HG03432 (cell line): ENCODE data around the gene ZNF574.

ENCODE experiments used
- ATAC-seq: cut with Tn5 transposase; IDR thresholded peaks from one replicate; pipeline ENCODE4 v1.9.1; 2021; ENCODE audit warnings: mild to moderate bottlenecking, moderate library complexity; ENCODE audit not compliant: unreplicated experiment

Gene ZNF574

GRCh38 chr19:42079886-42080763, 4.2 kb downstream of the ZNF574 start:
- no peak for ATAC-seq

GRCh38 chr19:42080764-42081375, 4.9 kb downstream of the ZNF574 start:
- ATAC-seq: no peak

- ATAC-seq: no peak
These were observed 5.7 kb downstream of the ZNF574 start for GRCh38 chr19:42081584-42082203.

DNA sequence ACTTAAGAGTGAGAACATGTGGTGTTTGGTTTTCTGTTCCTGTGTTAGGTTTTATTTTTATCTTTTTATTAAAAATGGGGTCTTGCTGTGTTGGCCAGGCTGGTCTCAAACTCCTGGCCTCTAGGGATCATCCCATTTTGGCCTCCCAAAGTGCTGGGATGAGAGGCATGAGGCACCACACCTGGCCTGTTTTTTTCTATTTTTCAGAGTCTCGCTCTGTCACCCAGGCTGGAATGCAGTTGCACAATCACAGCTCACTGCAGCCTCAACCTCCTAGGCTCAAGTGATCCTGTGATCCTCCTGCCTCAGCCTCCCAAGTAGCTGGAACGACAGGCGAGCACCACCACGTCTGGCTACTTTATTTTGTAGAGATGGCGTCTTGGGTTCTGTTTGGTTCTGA, 7.6 kb downstream of the ZNF574 start:
- no peak for ATAC-seq

GRCh38 chr19:42086188-42086736, 10.3 kb downstream of the ZNF574 start:
- ATAC-seq: no peak

- ATAC-seq: no peak
These were observed 11.0 kb downstream of the ZNF574 start for GRCh38 chr19:42086770-42087550.

DNA sequence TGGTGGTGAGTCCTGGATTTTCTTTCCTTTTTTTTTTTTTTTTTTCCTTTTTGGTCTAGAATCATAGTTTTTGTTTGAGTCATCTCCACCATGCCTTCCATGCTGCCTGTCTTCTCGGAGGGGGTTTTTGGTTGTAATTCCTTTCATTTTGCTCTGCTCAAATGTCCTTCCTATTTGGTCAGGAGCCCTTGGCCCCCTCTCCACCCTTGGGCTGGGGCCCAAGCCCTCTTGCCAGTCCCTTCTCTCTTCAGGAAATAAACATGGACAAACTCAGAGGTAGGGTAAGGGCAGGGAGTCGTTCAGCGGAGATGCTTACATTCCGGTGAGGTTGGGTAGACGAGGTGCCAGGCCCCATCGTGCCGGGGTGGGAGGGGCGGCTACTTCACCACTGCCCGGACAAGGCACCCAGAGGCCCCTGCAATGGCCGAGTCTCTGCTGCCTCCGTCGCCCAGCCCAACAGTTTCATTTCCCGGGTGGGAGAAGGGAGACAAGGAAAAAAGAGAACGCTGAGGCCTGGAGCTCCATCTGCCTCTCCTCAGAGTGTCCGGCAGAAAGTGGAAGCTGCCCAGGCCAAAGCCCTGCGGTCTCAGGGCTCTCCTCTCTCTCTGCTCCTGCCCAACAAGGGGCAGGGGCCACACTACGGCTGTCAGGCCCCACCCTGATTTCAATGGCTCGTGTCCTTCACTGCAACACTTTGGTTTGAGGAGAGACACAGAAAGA, 12.7 kb downstream of the ZNF574 start:
- no peak for ATAC-seq

DNA sequence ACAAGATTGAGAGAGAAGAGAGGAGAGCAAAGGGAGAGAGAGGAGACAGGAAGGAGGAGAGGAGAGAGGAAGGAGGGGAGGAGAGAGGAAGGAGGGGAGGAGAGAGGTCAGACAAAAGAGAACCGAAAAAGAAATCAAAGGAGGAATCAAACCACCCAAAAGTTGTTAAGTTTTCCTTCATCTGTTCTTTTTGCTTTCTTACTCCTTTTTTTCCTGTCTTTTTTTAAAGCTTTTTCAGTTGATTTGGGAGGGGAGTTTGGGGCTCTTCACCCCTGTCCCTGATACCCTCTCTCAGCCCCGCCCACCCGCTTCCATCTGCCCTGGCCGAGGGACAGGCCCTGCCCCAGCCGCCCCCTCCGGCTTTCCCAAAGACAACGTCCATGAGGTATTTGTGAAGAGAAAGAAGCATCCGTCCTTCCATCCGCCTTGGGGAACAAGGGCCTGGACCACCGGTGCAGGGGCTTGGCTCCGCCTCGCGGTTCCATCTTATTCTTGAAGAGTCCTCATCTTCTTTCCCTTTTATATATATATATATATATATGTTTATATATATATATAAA, 13.3 kb downstream of the ZNF574 start:
- no peak for ATAC-seq

DNA sequence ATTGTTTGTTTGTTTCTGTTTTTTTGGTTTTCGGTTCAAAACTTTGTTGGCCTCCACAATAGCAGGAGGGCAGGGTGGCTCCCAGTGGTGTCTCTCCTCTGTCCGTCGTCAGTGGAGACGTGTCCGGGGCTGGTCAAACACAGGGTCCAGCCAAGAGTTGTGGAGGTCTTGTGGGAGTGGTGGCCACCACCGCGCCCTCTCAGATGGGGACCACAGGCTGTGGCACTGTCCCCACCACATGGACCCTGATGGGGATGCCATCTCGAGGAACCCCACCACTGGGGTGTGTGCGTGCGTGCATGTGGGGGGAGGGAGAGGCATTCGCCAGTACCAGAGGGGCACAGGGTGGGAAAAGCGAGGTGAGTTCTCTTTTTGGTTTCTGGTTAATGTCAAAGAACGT, 13.8 kb downstream of the ZNF574 start:
- ATAC-seq: no peak

DNA sequence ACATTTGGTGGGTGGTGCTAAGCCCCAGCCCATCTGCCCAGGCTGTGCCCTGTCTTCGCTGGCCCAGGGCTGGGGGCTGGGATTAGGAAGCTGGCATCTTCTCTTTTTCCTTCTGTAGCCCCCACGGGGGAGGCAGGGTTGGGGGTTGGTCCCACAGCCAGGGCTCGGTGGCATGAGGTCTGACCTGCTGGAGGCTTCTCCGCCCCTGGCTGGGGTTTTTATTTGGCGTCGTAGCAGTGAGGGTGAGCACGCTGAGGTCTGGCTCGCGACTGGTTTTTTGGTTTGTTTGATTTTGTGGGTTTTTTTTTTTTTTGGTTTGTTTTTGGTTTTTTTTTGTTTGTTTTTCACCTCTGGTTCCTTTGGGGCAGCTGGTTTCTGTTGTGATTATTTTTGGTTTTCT, 14.7 kb downstream of the ZNF574 start:
- no peak for ATAC-seq

- ATAC-seq: no peak
These were observed 15.3 kb downstream of the ZNF574 start for GRCh38 chr19:42091300-42091699.

- ATAC-seq: no peak
These were observed 15.8 kb downstream of the ZNF574 start for GRCh38 chr19:42091742-42092141.

- no peak for ATAC-seq
These were observed 16.4 kb downstream of the ZNF574 start for GRCh38 chr19:42092350-42092749.

DNA sequence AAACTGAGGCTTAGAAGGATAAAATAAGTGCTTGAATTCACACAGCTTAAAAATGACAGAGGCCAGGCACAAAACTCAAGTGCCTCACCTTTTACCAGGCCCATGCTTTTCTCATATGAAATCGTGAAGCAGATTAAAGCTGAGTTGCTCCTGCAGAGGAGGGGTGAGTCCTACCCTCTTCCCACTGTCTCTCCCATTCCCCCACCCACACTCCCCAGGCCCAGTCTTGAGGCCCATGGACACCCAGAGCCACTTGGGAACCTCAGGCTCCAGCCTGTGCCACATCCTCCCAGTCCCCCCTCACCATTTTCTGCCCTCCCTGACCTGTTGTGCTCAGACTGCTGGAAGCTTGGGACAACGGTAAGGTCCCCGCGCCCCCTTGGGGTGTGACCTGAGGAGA, 17.5 kb downstream of the ZNF574 start:
- ATAC-seq: no peak

- ATAC-seq: no peak
These were observed 18.0 kb downstream of the ZNF574 start for GRCh38 chr19:42093926-42094325.

DNA sequence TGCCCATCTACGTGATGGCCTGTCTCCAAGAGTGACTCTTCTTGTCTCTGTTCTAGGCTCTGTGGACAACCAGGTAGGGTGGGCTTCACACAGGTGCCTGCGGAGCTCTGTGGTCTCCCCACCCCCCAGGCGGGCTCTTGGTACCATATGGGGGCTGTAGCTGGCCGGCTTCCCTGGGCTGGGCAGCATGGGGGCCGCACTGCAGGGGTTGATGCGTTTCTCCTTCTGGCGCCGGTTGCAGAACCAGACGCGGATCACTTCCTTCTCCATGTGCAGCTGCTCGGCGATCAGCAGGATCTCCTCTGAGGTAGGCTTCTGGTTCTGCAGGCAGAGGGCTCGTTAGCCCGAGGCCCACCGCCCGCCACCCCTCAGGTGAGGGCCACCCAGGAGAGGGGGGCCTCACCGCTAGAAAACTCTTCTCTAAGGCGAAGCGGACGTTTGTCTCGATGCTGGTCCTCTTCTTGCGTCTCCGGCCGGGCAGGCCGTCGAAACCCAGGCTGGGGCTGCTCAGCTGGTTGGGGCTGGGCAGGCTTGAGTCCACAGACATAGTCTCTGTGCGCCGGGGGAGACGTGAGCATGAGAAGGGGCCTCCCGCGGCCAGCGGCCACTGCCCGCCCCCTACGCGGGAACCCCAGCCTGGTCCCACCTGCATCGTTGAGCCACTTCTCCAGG, 19.3 kb downstream of the ZNF574 start:
- no peak for ATAC-seq

- ATAC-seq: no peak
These were observed 19.9 kb downstream of the ZNF574 start for GRCh38 chr19:42095814-42096230.

DNA sequence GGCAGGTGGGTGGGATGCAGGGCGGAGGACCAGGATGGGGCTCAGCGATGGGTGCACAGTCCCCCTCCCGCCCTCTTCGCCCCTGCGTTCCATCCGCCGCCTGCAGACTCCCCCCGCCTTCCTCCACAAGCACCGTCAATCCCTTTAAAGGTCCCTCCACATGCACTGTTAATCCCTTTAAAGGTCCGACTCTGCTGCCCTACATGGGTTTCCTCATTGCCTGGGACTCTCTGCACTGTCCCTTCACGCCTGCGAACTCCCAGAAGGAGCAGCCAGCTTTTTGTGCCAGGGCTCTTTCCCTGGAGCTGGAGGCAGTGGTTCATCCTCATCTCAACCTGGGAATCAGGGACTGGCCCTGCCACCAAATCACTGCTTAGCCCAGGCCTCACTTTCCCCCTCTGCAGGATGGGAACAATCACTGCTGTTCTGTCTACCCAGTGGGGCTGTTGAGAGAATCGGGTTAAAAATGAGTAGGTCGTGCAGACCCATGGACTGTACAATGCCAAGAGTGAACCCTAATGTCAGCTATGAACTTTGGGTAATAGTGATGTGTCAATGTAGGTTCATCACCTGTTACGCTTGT, 20.4 kb downstream of the ZNF574 start:
- ATAC-seq: no peak

- no peak for ATAC-seq
These were observed 21.5 kb downstream of the ZNF574 start for GRCh38 chr19:42097461-42097860.
